ENCODE data around the gene PAGE2.
"Not testable (repeated sequence)": the region's sequence is repeated elsewhere in the genome, so short reads cannot be mapped to it uniquely, and the experiment has no call there.

PAGE2 gene

DNA sequence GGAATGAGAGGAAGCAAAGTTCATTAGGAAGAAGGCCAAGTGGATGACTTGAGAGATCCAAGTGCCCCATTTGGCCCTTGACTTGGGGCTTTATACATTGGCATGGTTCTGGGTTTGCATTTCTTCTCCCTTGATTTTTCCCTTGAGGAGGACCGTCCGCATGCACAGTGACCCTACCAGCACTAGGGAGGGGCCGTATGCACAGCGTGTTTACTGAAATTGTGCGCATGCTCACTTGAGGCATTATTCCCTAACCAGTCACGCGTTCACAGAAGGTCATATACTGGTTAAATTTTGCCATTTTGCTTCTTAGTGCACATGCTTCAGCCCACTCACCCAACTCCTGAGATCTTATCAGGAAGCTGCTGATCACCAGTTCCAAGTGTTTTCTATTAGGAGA, 35.1 kb downstream of the PAGE2 start:
- DNase-seq (ENCODE audit: low spot score): peak; percentile 22

DNA sequence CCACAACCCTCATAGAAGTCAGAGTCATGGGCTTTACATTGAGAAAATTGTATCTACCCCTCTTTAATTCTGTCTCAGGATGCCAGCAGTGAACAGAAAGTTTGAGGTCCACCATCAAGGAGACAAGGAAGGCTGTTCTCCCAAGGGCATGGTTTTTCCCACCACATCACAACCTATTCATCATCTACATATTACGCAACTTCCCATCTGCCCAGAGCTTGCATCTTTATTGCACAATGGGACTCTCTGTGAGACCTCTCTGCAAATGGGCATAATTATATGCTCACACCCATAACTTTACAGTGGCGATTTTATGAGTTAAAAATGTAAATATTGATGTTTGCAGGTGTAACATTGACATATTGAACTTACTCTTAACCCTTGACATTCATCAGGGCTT, 38.9 kb downstream of the PAGE2 start:
- no peak for DNase-seq (ENCODE audit: low spot score)

DNA sequence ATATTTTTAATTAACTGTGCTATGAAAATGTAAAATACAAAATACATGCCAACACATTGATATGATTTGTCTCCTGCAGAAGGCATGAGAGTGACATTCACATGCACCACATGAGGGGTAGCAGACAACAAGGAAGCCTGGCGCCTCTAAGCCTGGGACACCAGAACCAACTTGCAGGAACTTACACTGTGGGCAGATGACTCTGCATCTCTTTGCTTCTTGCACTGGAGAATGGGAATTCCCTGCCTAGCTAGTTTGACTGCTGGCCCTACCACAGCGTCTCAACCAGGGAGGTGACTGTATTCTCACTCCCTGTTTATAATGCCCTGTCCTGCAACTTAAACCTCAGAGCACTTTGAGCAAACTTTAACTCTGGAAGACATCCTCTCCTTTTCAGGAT, 40.5 kb downstream of the PAGE2 start:
- DNase-seq (ENCODE audit: low spot score): no peak

DNA sequence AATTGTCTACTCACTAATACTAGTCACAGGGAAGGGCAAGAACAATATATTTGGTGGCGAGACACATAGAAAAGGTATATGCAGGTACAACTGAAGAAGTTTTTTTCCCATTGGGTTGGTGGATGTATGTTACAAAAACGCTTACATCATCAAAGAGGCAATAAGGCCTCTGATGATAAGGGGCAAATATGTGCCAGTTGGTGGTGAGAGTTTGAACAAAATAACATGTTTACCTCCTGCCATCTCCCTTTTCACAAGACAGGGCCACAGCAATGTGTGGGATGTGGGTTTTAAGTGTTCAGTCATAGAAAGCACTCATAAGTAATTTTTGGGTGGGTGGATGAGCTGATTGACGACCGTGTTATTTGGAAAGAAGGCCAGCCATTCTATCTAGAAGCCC, 41.7 kb downstream of the PAGE2 start:
- no peak for DNase-seq (ENCODE audit: low spot score)

- no peak for DNase-seq (ENCODE audit: low spot score)
These were observed 43.6 kb downstream of the PAGE2 start for GRCh38 chrX:55132416-55132815.

DNA sequence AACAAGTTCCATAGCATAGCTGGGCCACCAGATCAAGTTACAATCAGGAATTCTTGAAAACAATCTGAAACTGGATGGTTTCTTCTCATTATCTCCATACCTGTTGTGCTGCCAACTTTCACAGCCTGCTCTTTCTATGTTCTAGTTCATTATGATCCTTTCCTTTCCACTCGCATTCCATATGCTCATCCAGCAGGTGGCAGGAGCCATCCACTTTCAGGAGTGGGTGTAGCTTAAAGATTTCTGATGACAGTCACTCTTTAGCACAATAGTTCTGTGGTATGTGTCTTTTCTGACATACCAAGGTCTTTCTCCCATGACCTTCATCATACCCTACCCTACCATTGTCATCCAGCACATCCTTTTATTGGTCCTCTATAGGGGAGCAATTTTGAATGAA, 46.4 kb downstream of the PAGE2 start:
- peak; percentile 22 for DNase-seq (ENCODE audit: low spot score)

- DNase-seq (ENCODE audit: low spot score): not testable (repeated sequence)
These were observed 52.0 kb downstream of the PAGE2 start for GRCh38 chrX:55140800-55141199.
